HPDE6-E6E7 (cell line): Measurements from ENCODE around the gene BTG3.

Experiments
- DNase-seq: peaks from one replicate; pipeline ENCODE4 v3.0.0; 2011; ENCODE audit warnings: missing footprints; ENCODE audit errors: extremely low spot score

Gene BTG3

GRCh38 chr21:17612565-17613241 lies at the start of gene BTG3:
TSS of gene BTG3 (minus strand) at chr21:17612901. CDS start at chr21:17609144, 3,757 bp downstream.
- DNase-seq, result peak; percentile 49

DNA sequence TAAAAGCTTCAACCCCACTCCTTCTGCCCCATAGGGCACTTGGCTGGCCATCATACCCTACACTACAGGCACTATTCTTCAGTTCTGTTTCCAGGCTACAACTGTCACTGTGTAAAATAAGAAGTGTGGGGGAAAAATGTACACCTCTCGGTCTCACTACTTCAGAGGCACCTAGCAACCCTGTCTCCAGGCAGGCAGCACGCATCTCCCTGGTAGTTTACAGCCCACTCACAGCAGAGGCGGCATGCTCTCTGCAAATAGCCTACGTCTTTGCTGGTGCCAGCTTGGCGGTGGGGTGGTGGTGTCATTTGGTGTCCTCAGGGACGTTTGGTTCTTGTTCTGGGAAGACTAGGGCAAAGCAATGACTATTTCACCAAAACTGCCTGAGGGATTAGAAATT lies 48.2 kb upstream of the BTG3 start:
- no peak for DNase-seq

GRCh38 chr21:17660452-17660851 lies 47.8 kb upstream of the BTG3 start:
- no peak for DNase-seq

DNA sequence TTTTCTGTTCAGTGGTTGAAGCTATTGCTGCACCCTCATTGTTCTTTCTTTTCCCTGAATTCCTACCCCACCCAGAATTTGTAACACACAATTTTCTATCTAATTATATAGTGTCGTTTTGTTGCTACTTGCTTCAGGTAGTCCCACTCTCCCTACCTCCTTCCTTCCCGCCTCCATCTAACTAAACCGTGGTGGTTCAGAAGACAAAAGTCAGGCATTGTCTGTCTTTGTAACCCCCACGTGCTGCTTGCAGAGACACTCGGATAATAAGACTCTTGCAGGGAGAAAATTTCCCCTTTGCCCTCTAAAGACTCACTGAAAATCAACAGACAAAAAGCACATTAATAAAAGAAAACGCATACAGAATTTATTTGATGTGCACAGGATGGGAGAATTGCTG lies 46.2 kb upstream of the BTG3 start:
- no peak for DNase-seq

GRCh38 chr21:17651526-17651925 lies 38.8 kb upstream of the BTG3 start:
- no peak for DNase-seq

- no peak for DNase-seq
Measured at GRCh38 chr21:17650292-17650691, 37.6 kb upstream of the BTG3 start.

GRCh38 chr21:17646790-17647189 lies 34.1 kb upstream of the BTG3 start:
- no peak for DNase-seq

GRCh38 chr21:17644186-17644585 lies 31.5 kb upstream of the BTG3 start:
- no peak for DNase-seq

DNA sequence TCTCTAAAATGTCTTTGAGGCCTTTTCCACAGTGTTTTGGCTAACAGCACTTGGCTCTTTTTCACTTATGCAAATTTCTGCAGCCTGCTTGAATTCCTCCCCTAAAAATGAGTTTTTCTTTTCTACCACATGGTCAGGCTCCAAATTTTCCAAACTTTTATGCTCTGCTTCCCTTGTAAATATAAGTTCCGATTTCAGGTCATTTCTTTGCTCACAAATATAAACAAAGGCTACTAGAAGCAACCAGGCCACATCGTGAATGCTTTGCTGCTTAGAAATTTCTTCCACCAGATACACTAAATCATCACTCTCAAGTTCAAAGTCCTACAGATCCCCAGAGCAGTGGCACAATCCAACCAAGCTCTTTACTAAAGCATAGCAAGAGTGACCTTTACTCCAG lies 28.1 kb upstream of the BTG3 start:
- DNase-seq, result no peak

GRCh38 chr21:17636711-17637110 lies 24.0 kb upstream of the BTG3 start:
- no peak for DNase-seq

- DNase-seq, result no peak
Measured at GRCh38 chr21:17631195-17631594, 18.5 kb upstream of the BTG3 start.

DNA sequence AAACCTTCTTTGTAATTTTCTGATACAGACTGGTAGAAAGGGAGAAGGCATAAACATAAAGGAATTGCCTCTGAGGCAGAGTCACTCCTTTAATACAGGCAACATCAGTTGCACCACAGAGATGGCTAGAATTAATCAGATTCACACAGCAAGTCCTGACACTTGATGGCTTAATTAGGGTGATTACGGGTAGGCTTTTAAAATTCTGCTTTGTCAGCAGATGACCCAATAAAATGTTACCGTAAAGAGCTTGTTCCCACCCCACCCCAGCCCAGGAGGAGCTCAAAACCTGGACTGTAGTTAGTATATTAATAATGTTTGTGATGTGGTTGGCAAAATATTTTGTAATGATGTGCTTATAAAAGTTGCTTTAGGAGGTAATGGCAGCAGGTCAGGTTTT lies 9.3 kb upstream of the BTG3 start:
- DNase-seq, result no peak

DNA sequence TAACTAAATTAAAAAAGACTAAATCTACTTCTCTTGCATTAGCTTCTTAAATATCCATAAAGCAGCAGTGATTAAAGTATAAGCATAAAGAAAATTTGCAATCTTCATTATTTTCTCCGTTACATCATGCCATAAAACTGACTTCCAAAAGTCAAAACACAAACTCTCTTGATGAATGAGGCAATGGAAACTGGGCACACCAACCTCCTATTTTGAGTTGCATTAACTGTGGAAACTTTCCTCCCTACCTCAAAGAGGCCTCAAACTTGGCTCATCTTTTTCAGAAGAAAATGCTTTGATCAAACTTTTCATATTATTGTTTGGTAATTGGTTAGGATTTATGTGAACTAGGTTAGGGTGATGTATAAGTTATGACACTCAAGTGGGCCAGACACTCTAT lies 4.1 kb upstream of the BTG3 start:
- DNase-seq, result no peak

DNA sequence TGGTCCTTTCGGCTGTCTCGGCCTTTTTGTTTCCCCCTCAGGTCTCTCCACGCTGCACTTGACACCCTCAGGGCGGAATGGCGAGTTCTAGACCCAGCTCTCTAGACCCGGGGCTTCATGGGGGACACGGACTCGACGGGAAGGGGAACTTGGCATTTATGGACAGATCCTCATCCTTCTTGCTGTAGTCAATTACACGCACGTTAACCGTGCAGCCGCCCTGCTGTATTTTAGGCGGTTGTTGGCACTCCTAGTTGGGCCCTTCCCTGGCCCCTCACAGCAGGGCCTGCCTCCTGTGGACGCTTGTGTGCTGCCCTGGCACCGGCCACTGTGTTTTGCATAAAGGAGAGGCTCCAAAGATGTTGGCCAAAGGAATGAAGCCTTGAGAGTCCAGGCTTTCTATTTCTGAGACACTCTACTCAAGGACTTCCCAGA lies 558 bp upstream of the BTG3 start:
- no peak for DNase-seq

GRCh38 chr21:17612023-17612564 lies 607 bp downstream of the BTG3 start:
- DNase-seq, result peak; percentile 27

DNA sequence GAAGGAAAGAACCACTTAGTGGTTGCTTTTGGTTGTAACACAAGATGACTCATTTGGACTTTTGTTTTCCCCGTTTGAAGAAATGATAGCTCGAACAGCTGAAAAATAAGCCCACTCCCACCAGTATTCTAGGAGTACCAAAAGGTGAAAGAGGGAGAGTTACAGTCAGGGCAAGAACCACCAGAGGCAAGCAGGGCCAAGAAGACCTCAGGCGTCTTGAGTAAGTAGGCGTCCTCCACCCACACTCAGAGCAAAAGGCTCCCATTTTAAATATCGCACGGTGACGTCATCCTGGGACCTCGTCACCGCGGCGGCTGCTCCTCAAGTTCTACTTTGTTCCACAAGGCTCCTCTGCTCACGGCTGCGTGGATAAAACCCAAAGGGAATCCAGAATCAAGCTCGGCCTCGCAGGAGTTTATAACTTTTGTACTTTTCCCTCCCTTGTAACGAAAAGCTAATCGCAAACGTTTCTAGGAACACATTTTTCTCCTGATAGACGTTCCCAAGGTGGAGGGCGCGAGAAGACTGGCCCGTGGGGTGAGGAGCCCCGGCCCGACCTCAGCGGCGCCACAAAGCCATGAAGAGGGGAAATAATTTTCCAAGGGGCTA lies 1.2 kb downstream of the BTG3 start:
- DNase-seq, result peak; percentile 56

DNA sequence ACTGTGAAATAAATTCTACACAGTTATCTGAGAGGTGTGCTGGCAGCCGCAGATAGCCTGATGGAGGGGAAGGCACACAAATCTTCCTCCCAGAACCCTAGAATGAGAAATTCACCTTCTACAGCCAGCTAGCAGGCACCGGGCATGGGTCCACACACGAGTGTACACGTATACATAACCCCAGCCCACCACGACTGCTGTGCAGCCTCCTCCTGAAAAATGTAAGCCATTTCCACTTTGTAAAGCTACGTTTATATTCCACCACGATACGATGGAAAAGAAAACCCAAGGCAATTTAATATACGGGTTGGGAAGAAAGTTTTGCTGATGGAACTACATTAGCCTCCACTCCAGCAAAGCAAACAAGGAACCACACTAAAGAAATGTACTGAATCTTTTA lies 1.8 kb downstream of the BTG3 start:
- DNase-seq, result no peak

- no peak for DNase-seq
Measured at GRCh38 chr21:17609681-17610080, 3.0 kb downstream of the BTG3 start.

GRCh38 chr21:17607684-17608083 lies 5.0 kb downstream of the BTG3 start:
- no peak for DNase-seq

DNA sequence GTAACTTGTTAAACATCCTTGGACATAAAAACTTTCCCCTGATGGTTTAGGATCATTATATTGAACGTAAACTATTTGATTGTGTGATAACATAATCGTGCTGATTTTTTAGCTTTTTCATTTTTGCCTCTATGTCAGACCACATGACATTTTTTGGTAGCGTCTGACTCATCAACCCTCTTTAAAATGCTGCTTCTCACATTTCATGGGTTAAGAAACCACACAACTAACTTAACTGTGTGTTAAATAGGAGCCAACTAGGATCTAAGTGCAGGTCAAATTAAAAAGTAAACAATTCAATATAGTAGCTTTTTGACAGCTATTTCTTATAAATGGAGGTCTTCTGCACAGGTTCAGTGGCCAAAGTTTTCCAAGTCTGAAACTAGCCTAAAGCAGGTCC lies 9.8 kb downstream of the BTG3 start:
- no peak for DNase-seq

GRCh38 chr21:17598437-17598836 lies 14.3 kb downstream of the BTG3 start:
- no peak for DNase-seq

DNA sequence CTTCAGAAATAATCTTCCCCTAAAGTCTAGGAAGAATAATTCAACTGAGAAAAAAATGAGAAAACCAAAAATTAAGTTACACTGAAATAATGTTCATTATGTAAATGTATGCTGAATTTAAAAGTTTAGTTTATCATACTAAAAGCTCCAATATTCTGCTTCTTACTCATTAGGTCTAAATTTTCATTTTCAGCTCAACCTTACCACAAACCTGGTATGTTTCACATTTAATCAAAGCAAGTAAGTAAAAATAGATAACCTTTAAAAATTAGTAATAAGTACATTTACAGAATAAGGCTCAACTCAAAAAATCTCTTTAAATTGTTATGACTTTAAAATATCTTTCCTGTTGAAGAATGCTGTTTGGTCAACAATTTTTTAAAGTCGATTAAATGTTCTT lies 15.0 kb downstream of the BTG3 start:
- no peak for DNase-seq

DNA sequence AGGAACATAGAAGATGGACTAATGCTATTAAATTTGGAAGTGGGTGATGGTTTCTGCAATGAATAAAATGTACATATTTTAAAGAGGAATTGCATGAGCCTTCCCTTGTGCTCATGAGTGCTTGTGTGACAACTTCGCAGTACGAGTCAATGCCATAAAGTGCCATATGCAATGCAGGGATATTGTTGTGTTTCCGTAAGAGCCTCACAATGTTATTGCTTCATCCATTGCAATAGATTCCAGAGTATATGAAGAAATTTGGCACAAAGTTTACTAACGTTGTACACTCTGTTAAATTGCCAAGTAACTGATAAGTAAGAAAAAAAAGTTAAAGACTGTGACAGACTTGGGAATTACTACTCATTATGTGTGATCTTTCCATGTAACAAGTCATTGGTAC lies 22.3 kb downstream of the BTG3 start:
- DNase-seq, result no peak
